HG02763 (cell line): ENCODE results near the gene TBC1D30.
"Not testable (repeated sequence)": the region's sequence is repeated elsewhere in the genome, so short reads cannot be mapped to it uniquely, and the experiment has no call there.

ENCODE experiments used
- ATAC-seq: cut with Tn5 transposase; IDR thresholded peaks from one replicate; pipeline ENCODE4 v1.9.1; 2021; ENCODE audit warnings: mild to moderate bottlenecking, moderate library complexity; ENCODE audit not compliant: unreplicated experiment

Gene TBC1D30

DNA sequence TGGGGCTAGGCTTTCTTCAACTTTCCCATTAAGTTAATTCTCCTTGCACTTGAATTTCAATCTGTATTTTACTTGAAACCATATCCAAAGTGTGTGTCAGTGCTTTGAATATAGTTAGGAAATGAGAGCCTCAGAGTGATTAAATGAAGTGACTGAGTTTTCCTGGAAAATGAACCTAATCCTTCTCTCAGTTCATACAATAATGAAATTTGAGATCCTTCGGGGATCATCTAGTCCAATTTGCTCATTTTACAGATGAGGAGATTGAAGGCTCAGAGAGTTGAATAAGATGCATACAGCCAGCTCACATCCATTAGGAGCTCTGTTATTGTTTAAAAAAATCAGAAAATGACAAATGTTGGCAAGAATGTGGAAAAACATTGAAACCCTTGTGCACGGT is 18.3 kb upstream of the TBC1D30 start:
- no peak for ATAC-seq

DNA sequence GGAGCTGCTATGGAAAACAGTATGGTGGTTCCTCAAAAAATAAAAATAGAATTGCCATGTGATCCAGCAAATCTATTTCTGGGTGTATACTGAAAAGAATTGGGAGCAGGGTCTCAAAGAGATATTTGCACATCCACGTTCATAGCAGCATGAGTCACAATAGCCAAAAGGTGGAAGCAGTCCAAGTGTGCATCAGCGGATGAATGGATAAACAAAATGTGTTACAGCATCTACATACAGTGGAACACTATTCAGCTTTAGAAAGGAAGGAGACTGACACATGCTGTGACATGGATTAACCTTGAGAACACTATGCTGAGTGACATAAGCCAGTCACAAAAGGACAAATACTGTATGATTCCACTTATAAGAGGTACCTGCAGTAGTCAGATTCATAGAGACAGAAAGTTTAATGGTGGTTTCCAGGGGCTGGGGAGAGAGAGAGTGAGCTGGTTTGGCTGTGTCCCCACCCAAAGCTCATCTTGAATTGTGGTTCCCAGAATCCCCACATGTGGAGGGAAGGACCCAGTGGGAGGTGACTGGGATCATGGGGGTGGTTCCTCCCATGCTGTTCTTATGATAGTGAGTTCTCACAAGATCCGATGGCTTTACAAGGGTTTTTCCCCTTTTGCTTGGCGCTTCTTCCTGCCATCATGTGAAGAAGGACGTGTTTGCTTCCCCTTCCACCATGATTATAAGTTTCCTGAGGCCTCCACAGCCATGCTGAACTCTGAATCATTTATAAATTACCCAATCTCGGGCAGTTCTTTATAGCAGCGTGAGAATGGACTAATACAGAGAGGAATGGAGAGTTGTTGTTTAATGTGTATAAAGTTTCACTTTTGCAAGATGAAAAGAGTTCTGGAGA is 17.6 kb upstream of the TBC1D30 start:
- no peak for ATAC-seq

DNA sequence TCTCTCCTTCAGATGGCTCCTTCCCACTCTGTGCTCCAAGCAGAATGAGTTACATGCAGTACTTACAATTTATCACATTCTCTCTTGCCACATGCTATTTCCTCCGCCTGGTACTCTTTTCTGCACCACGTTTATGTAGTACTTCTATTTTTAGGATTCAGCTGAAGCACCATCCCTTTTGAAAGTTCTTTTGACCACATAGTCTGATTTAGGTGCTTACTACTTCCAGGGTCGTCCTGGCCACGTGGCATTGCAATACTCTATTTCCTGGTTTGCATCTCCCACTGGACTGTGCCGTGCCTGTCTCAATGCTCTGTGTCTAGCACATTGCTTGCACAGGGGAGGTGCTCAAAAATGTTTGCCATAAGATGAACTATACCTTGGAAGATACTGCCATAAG is 16.3 kb upstream of the TBC1D30 start:
- ATAC-seq, result no peak

DNA sequence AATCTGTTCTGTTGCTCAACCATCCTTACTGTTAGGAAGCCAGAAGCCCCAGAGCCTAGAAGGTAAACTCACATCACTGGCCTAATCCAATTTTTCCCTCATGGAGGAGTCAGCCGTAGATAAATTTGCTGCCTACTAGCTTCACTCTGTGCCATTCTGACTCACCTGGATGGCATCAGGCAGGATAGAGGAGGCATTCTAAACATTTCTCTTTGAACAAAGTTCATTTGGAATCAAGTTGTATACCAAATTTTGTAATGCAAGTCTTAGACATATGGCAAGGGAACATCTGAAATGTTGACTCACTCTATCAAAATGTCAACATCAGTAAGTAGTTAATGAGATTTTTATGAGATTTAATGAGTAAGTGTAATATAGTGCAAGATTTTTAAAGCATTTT is 13.6 kb upstream of the TBC1D30 start:
- no peak for ATAC-seq

DNA sequence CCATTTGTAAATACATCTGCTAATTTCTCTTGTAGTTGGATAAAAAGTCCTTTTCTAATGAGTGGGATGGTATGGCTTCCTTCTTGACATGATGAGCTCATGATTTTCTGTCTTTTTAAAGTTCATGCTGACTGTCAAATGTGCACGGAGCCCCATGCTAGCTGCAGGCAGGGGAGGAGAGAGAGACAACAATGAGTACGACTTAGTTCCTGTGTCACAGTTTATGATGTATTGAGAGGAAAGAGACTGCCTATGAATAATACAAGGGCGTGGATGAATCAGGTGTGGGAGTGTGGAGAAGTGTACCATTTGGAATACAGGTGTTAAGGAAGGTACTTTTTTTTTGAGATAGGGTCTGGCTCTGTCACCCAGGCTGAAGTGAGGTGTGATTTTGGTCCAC is 10.7 kb upstream of the TBC1D30 start:
- no peak for ATAC-seq

DNA sequence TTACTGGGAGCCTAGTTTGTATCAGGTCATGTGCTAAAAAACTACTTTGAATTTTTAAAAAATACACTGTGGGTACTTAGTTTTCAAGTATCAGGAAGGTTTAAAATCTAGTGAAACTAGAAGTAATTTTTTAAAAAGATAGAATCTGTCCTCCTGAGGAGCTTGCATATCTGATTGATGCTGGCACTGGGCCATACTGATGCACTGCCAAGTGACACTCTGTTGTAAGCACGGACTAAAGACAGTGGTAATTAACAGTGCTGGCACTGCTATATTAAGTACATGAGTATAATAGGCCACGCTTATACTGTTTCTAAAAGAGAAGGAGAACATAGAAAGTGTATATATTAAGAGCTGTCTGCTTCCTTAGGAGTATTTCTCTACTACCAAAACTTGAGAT is 10.0 kb upstream of the TBC1D30 start:
- ATAC-seq, result no peak

DNA sequence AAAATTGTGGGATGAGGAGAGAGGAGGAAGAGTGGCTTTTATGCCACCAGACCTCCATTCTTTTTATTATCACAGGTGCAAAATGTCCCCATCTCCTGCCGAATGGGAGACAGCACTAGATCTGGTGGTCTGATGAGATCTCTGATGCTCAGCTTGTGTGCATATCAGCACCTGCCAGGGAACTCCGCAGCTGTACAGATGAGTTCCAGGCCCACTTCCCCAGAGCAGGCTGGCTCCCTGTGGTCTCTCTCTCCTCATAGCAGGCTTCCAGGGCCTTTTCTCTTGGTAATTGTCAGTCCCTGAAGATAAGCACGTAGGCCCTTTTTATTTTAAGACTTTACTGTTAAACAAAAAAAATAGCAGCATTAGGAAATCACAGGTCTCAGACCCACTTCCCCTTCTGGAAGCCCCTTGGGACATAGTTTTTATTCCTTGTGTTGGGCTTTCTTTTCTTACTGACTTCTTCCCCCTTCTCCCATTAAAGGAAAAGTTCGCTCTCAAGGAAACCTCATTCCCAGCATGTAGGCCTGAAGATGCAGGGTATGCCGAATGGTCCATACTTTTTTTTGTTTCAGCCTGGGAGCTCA is 4.5 kb upstream of the TBC1D30 start:
- ATAC-seq, result no peak

DNA sequence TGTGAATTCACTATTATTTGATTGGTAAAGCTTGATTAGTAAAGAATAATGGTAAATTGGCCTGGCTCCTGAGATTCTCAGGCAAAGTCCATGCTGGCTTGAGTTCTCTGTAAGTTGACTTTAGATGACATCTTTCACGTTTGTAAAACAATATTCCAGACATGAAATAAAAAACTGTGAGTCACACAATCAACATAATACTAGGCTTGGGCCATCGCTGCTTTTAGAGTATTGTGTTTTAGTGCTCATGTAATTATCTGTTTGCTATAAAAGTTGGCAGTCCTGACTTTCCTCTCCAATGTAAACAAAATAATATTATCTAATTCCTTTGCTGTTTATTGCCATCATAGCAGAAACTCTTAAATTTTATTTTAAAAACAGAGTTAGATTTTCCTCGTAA is 3.9 kb upstream of the TBC1D30 start:
- ATAC-seq, result no peak

DNA sequence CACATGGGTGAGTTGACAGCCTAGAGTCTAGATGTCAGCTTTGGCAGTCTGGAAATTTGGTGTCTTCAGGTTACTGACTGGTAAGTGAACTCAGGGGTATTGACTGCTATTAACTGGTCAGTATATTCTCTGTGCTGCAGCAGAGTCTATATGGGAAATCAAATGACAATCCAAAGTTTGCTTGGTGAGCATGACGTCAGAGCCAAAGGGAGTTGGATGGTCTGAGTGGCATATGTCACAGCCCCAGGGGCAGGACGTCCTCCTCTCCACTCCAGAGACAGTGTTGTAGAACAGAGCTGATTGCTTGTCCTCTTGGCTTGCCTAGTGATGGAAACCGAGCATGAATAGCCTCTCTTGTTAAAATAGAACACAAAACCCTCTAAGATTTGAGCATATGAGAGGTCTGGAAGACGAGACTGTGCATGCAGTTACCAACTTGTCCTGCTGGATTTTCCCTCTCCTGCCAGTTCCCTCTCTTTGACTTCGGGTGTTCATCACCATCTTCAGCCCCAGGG is 3.3 kb upstream of the TBC1D30 start:
- no peak for ATAC-seq

DNA sequence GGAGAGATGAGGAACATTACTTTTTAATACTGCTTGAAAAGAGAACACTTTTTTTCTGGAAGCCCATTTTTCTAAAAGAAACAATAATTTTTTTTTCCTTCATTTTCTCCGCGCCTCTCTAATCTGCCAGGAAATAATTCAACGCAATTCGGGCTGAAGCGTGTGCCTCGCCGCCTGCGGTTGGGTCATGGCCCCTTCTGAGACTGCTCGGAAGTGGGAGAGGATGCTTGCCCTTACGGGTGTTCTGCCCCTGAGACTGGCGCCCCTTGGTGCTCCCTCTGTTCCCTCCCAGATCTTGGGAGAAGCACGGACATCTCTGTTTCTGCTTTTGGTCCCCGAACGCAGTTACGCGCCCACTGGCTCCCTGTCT is 332 bp upstream of the TBC1D30 start:
- ATAC-seq, result no peak

DNA sequence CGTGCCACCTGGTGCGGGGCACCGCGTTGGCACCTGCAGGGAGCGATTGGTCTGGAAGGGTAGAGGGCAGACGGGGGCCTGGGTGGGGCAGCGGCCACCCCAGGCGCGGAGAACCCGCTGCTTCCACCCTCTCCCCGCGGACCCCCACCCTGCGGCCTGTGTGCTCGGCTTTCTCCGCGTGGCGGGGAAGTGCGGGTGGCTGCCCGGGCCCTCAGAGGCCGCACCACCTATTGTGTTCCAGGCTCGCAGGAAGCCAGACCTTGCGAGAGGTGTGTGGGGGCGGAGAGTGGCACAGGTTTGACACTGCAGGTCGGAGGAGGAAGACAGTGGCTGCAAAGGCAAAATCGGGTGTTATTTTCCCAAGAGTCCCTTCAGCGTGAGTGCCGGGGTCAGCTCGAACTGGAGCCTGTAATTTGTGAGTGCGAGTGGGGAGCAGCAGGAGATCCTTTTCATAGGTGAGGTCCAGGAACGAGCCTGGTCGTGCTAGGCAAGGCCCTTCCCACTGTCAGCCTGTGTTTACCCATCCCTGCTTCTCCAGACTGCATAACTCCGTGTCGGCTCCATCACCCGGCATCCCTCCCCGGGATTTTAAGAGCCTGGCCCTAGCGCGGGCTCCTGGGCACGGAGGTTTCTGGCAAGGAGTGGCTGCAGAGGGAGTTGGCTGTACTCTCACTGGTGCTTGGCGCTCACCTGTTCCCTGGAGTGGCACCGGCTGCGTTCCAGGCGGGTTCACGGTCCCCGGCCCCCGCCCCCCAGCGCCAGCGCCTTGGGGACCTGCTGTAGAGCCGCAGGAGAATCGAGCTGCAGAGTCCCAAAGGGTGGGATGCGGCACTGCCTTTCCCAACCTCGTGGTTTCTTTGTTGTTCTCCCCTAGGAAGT is 935 bp downstream of the TBC1D30 start:
- no peak for ATAC-seq

DNA sequence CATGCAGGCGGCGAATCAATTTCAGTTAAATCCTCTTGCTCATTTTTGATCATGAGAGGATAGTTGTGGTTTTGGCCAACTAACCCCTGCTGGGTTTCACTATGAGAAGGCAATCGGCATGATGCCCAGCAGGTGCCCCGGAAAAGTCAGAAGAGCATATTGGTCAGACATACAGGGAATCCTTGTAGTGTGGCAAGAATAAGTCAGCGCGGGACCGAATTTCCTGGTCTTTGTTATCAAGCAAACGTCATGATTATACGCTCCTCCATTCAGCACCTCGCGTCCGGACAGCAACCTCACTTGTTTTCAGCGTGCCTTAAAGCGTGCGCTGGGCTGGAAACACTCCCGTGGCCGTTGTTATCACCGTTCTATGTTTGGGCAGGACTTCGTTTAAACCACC is 1.8 kb downstream of the TBC1D30 start:
- ATAC-seq, result no peak

DNA sequence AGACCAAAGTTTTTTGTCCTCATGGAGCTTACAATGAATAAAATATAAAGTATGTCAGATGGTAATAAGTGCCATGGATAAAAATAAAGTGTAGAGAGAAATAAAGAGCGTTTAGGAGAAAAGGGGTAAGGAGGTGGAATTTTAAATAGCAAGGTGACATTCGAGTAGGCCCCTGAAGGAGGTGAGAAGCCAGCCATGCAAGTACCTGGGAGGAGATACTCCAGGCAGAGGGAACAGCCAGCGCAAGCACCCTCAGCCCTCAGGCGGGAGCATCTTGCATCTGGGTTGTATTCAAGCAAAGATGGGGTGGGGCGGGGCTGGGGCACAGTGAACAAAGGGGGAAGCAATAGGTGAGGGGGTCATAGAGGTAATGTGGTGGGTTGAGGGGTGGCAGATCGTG is 4.3 kb downstream of the TBC1D30 start:
- no peak for ATAC-seq

DNA sequence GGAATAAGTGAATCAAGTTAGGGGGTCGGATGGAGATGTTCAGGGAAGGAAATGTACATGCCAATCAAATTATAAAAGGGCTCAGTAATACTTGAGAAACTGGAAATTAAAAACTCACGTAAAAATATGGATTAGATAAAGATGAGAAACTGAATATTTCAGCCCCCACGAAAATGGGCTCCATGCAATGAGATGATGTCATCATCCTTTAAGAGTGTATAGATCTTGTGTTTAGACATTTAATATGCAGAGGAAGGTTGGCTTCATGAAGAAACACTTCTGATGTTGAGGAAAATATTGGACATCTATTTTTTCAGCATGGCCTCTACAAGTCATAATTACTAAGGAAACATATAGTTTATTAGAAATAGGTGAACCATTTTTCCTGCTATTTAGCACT is 9.5 kb downstream of the TBC1D30 start:
- no peak for ATAC-seq

DNA sequence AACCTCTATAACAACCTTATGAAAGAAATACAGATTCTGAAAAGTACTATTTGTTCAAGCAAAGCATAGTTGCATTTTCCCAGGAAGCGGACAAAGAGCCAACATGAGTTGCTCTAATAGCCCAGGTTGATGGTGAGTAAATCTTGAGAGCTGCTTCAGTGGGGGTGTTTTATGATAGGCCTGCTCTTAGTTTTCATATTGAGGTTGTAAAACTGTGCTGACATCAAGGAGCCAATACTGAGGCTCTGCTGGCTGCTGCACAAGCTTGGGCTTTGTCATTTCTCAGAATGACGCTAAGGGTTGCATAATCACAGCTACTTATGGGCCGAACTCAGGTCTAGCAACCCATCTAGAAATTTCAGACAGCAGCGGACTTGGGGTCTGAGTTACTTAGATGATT is 11.5 kb downstream of the TBC1D30 start:
- ATAC-seq, result no peak

DNA sequence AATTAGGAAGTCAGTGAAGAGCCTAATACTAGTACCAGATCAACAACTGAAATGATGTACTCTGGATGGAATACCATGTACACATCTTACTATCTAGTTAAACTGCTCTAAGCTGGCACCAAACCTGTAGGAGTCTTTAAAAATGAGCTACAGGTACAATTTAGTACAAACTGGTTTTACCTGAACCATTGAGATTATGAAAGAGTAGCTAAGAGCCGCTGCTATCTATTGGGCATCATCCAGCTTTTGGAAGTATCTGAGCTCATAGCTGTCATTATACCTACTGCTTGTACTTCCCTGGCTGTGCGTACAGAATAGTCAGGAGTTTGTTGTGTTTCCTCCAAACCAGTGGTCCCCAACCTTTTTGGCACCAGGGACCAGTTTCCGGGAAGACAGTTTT is 12.4 kb downstream of the TBC1D30 start:
- no peak for ATAC-seq

DNA sequence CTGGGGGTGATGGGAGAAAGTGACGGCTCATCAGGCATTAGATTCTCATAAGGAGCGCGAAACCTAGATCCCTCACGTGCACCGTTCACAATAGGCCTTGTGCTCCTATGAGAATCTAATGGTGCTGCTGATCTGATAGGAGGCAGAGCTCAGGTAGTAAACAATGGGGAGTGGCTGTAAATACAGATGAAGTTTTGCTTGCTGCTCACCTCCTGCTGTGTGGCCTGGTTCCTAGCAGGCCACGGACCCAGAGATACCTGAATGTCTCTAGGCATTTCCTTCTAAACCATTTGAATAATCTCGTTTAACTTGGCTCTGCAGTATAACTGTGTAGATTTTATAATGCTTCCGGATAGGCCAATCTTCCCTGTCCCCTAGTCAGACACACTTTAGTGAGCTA is 13.0 kb downstream of the TBC1D30 start:
- ATAC-seq, result no peak

DNA sequence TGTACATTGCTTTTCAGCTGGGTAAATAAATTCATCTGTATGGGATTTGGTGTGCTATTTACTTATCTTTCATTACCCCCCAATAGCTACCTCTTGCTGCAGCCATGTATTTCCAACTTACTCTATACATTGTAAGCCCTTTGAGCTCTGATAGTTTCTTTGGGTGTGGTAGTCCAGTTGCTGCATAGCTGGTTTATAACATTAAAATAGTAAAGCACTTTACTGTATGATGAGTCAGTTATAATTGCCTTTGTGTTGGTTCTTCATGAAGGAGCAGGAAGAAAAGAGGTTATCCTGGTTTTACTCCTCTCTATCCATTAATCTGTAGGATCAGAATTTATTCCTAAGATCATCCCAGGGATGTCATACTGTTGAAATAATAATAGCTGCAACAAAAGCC is 15.7 kb downstream of the TBC1D30 start:
- no peak for ATAC-seq

DNA sequence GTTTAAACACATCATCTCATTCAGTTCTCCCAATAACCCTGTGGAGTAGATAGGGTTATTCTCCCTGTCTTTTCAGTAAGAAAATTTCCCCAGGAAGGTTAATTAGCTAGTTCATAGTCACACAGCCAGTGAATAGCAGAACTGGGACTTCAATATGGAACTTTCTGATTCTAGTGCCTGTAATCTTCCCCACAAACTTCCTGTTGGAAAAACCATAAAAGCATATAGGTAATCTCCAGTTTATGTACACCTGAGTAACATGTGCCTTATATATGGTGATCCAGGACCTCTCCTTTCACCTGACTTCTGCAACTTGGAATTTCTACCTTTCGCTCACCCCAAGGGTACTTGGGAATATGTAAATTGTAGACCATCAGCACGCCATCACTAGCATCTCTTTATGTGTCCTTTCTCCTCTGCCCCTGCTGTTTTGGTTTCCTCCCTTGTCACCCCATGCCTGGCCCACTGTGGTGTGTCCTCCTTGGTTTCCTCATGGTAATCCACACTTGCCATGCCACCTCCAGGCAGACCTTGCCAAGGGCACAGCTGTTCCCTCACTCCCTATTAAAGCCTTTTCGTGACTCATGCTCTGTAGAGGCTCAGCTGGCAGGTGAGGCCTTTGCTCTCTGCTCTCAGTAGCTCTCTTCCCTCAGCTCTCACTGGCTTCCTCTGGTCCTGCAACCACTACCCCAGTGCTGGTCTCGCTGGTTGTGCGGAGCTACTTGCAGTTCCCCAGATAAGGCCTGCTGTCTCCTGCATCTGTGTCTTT is 16.7 kb downstream of the TBC1D30 start:
- no peak for ATAC-seq

DNA sequence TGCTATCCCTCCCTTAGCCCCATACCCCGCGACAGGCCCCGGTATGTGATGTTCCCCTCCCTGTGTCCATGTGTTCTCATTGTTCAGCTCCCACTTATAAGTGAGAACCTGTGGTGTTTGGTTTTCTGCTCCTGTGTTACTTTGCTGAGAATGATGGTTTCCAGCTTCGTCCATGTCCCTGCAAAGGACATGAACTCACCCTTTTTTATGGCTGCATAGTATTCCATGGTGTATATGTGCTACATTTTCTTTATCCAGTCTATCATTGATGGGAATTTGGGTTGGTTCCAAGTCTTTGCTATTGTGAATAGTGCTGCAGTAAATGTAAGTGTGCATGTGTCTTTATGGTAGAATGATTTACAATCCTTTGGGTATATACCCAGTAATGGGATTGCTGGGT is 24.0 kb downstream of the TBC1D30 start:
- not testable (repeated sequence) for ATAC-seq
